Activated CD8-positive, alpha-beta memory T cell treated with anti-CD3 and anti-CD28 coated beads, Interleukin-2, amount 50 U/mL, for 1 hour (primary cell): ENCODE results near the gene ANTKMT.

ENCODE experiments used
- DNase-seq: peaks from one replicate; pipeline ENCODE4 v3.0.0-alpha.2; 2020; ENCODE audit errors: extremely low read depth

The ANTKMT gene

DNA sequence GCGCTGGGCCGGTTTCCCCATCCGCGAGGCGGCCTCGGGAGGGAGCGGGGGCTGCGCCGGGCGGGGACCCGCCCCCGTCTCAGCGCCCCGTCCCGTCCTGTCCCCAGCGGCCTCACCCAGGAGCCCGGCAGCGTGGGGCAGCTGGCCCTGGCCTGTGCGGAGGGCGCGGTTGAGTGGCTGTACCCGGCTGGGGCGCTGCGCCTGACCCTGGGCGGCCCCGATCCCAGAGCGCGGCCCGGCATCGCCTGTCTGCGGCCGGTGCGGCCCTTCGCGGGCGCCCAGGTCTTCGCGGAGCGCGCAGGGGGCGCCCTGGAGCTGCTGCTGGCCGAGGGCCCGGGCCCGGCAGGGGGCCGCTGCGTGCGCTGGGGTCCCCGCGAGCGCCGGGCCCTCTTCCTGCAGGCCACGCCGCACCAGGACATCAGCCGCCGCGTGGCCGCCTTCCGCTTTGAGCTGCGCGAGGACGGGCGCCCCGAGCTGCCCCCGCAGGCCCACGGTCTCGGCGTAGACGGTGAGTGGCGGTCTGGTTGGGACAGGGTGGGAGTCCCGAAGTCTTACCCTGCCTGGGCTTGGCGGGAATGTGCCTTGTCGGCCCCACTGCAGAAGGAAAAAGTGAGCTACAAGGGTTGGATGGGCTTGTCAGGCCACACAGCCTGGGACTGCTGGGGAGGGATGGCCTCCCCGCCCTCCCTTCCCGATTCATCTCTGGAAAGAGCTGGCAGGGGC lies 5.3 kb upstream of the ANTKMT start:
- DNase-seq: no peak

GRCh38 chr16:716200-716568 lies 4.8 kb upstream of the ANTKMT start:
- no peak for DNase-seq

DNA sequence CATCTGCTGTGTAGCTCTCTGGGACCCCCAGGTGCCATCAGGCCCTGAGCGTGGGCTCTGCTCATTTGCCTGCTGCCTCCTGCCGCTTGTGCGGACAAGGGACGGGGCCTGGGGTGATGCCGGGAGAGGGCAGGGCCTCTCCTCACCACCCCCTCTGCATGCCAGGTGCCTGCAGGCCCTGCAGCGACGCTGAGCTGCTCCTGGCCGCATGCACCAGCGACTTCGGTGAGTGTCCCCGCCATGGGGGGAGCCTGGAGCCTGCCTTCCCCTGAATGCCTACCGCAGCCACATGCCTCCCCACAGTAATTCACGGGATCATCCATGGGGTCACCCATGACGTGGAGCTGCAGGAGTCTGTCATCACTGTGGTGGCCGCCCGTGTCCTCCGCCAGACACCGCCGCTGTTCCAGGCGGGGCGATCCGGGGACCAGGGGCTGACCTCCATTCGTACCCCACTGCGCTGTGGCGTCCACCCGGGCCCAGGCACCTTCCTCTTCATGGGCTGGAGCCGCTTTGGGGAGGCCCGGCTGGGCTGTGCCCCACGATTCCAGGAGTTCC lies 4.1 kb upstream of the ANTKMT start:
- DNase-seq: no peak

- no peak for DNase-seq
These were observed 3.3 kb upstream of the ANTKMT start for GRCh38 chr16:717450-718245.

DNA sequence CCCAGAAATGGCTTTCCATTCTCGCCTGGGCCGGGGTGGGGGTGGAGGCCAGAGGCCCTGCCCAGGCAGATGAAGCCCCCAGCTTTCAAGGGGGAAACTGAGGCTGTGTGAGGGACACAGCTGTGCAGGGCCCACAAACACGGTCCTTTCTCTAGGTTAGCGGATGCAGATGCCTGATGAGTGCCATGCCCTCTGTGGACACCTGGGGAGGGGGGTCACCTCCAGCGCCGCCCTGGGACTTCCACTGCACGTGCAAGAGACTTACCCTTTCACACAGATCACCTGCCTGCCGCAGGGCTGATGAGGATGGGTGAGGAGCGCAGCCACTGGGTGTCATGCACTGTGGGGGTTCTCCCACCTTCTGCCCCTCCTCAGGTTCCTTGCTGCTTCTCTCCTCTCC lies 2.6 kb upstream of the ANTKMT start:
- DNase-seq: no peak

- DNase-seq: no peak
These were observed 2.0 kb upstream of the ANTKMT start for GRCh38 chr16:718922-719321.

DNA sequence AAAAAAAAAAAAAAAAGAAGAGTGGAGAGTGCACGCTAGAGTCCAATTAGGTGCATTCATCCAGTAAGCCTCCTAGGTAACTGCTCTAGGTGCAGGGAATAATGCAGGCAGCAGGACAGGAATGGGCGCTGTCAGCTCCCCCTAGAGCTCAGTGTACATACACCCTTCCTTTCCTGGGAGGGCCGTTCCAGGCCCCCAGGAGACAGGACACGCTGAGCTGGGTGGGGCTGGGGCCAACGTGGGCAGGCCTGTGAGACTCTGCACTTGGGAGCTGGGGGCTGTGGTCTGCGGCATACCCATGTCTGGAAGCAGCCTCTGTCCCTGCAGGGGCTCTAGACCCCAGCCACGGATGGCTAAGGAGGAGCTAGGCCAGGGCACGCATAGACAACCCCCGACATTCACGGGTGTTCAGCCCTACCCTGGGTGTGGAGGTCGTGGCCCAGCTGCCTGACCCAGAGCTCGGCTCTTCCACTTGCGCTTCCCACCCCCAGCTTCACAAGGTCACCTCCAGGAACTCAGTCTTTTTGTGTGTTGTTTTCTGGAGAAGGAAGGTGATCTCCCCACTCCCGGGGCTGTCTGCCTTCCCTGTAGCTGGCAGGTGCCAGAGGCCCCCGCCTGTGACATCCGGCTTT lies 1.0 kb upstream of the ANTKMT start:
- DNase-seq: no peak

DNA sequence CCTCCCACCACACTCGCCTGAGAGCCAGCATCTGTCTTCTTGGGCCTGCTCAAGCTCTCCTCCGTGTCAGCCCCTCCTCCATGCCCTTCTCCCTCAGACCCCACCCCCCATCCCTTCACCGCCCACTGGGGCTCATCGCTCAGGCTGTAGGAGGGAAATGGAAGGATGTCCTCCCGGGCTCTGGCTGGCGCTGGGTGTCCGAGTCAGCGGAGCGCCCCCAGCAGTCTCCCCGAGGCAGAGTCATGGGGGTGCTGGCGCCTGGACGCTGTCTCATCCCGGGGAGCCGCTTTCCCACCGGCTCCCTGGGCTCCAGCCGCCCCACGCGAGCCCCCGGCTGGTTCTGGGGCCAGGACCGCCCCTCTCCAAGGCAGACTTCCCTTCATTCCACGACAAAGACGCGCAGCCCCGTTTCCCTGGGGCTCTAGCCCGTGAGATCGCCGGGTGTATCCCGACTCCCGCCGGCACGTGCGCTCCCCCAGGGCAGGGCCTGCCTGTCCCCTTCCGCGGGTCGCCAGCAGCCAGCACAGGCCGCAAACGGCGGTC lies 428 bp upstream of the ANTKMT start:
- no peak for DNase-seq

DNA sequence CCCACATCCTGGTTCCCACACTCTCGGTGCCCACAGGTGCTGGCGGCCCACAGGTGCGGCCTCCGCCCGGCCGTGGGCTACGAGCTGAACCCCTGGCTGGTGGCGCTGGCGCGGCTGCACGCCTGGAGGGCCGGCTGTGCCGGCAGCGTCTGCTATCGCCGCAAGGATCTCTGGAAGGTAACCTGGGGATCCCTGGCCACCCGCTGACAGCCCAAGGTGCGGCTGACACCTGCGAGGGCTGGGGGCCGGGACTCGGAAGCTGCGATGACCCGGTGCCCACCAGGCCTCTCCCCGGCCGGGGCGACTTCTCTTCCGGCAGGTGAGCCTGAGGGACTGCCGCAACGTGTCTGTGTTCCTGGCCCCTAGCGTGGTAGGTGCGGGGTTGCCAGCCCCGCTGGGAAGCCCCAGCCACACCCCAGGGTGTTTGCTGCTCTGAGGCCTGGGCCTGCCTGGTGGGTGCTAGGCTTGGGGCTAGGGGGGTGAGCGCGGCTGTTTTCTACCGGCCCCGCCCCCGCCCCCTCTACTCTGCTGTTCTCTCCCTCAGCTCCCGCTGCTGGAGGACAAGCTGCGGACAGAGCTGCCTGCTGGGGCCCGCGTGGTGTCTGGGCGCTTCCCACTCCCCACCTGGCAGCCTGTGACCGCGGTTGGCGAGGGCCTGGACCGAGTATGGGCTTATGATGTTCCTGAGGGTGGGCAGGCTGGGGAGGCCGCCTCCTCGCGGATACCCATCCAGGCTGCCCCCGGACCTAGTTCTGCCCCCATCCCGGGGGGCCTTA lies 1.0 kb downstream of the ANTKMT start:
- no peak for DNase-seq

- DNase-seq: no peak
These were observed 2.1 kb downstream of the ANTKMT start for GRCh38 chr16:722835-723633.

DNA sequence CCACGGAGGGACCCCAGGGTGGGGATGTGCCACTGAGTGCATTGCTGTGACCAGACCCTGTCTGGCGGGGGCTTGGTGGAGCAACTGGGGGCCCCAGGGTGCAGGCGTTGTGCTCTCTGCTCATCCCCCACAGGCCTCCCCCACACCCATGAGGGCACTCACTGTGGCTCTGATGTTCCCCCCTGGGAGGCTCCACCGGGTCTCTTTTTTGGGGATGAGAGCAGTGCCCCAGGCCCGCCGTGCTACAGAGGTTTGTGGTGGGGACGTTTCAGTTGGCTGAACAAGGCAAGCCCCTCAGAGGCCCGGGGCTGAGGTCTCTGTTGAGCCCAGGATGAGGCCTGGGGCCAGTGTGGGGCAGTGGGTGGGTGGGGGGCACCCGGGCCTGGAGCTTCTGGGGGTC lies 2.7 kb downstream of the ANTKMT start:
- DNase-seq: no peak

- DNase-seq: no peak
These were observed 3.5 kb downstream of the ANTKMT start for GRCh38 chr16:724188-725040.

- DNase-seq: no peak
These were observed 4.1 kb downstream of the ANTKMT start for GRCh38 chr16:725041-725376.

- DNase-seq: no peak
These were observed 4.7 kb downstream of the ANTKMT start for GRCh38 chr16:725463-726187.

- no peak for DNase-seq
These were observed 5.2 kb downstream of the ANTKMT start for GRCh38 chr16:726188-726437.

- no peak for DNase-seq
These were observed 5.7 kb downstream of the ANTKMT start, which contains the start of the genes CCDC78 and HAGHL for GRCh38 chr16:726438-727290. Gene CCDC78 (minus strand): TSS chr16:726443. CDS start chr16:726367, 76 bp downstream. Gene HAGHL (plus strand): TSS chr16:727106. CDS start chr16:727510, 404 bp downstream.

DNA sequence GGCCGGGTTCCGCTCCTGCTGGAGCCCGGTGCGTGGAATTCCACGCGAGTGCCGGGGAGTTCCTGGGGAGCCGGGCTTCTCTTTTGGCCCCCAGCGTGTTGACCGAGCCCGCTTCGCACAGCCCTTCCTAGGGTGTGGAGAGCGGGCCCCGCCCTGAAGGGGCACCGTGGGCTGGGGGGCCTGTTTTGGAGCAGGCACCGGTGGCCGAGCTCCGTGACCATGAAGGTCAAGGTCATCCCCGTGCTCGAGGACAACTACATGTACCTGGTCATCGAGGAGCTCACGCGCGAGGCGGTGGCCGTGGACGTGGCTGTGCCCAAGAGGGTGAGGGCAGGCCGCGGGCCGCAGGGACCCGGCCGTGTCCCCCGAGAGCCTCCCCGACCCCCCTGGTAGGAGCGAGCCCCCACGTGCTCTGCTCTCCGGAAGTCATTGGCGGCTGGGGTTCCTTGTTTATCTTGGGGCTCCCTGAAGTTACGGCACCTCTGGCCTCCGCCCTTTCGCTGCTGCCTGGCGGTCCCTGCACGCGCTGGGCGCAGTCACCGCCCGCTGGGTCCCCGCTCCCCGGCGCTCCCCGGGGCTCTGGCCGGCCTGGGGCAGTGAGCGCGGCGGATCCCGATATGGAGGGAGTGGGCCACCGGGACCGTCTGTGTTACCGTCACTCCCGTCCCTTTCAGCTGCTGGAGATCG lies 6.5 kb downstream of the ANTKMT start:
- DNase-seq: no peak
